H1 (cell line): ENCODE results near the gene PEPD. TPM values are rescaled to one million over a fixed set of nuclear protein-coding genes. Genes with fewer than 3 reads are reported as not detected.

Experiments
- CTCF ChIA-PET: fragments of 300-600 bp; sonication (Branson Sonifier 250); formaldehyde crosslinking; loops from one replicate; lab custom pipeline; 2021; ENCODE audit not compliant: partially characterized antibody; lab: Charles Lee
- POLR2A ChIA-PET: fragments of 300-600 bp; sonication (Branson Sonifier 250); formaldehyde crosslinking; loops from one replicate; lab custom pipeline; 2021; ENCODE audit warnings: inconsistent platforms; ENCODE audit not compliant: partially characterized antibody; lab: Charles Lee
- DNase-seq, 2 experiments: peaks; one replicate each; pipeline versions ENCODE4 v3.0.0 to v3.0.0-alpha.2; 2010 to 2022; ENCODE audit warnings: low spot score in 2 of 2, low read depth in 1 of 2, mixed read lengths in 1 of 2
- FAIRE-seq: peaks from 2 replicates; lab custom pipeline; 2011; peaks lifted over from hg19 to GRCh38; lab: Jason Lieb, UNC
- H2AFZ ChIP-seq: 2 replicates; pipeline ENCODE4 v1.8.1; 2012; ENCODE audit warnings: low read length, inconsistent platforms
- H2AK5ac ChIP-seq: 2 replicates; pipeline ENCODE4 v1.6.1; 2013; ENCODE audit warnings: low read depth, low read length
- H2BK120ac ChIP-seq: replicated peaks from 2 replicates; pipeline ENCODE3; 2013; ENCODE audit warnings: low read depth, low read length, inconsistent platforms
- H2BK12ac ChIP-seq: 2 replicates; pipeline ENCODE4 v1.6.1; 2013; ENCODE audit warnings: low read depth, low read length
- H2BK15ac ChIP-seq: 2 replicates; pipeline ENCODE4 v1.6.1; 2013; ENCODE audit warnings: low read length
- H2BK20ac ChIP-seq: 2 replicates; pipeline ENCODE4 v1.6.1; 2013; ENCODE audit warnings: low read length
- H2BK5ac ChIP-seq: 2 replicates; pipeline ENCODE4 v1.6.1; 2013; ENCODE audit warnings: low read depth, low read length
- H3K14ac ChIP-seq: 2 replicates; pipeline ENCODE4 v1.6.1; 2013; ENCODE audit warnings: inconsistent platforms; ENCODE audit not compliant: insufficient read length
- H3K18ac ChIP-seq: 2 replicates; pipeline ENCODE4 v1.6.1; 2013; ENCODE audit warnings: low read length; ENCODE audit errors: extremely low read depth
- H3K23ac ChIP-seq: 2 replicates; pipeline ENCODE4 v1.6.1; 2013; ENCODE audit warnings: inconsistent platforms; ENCODE audit not compliant: insufficient read length
- H3K23me2 ChIP-seq: 2 replicates; pipeline ENCODE4 v1.6.1; 2013; ENCODE audit warnings: low read depth, low read length
- H3K27ac ChIP-seq: 2 replicates; pipeline ENCODE4 v1.6.1; 2011; ENCODE audit warnings: low read depth, low read length, inconsistent platforms
- H3K27me3 ChIP-seq, 4 experiments: replicated peaks in 1 of 4; 1 replicate in 1 of 4; 2 replicates in 3 of 4; pipeline versions ENCODE4 v1.6.1 to v1.8.1; 2011 to 2013; ENCODE audit warnings: low read length in 3 of 4, mild to moderate bottlenecking in 3 of 4, inconsistent platforms in 2 of 4, mixed read lengths in 2 of 4, moderate library complexity in 1 of 4; ENCODE audit not compliant: control insufficient read depth in 3 of 4, insufficient read depth in 3 of 4; ENCODE audit errors: extremely low read depth in 1 of 4
- H3K36me3 ChIP-seq, 4 experiments: 2 replicates each; pipeline versions ENCODE4 v1.6.1 to v1.8.1; 2011 to 2013; ENCODE audit warnings: mild to moderate bottlenecking in 4 of 4, low read length in 3 of 4, moderate library complexity in 2 of 4, control low read depth in 1 of 4, inconsistent platforms in 1 of 4; ENCODE audit not compliant: insufficient read depth in 4 of 4, control insufficient read depth in 2 of 4
- H3K4ac ChIP-seq: replicated peaks from 2 replicates; pipeline ENCODE3; 2013; ENCODE audit warnings: low read length, low read depth, mixed read lengths, inconsistent platforms; ENCODE audit not compliant: insufficient read length
- H3K4me1 ChIP-seq, 4 experiments: replicated peaks in 1 of 4; 1 replicate in 1 of 4; 2 replicates in 3 of 4; pipeline versions ENCODE4 v1.6.1 to v1.8.1; 2011 to 2013; ENCODE audit warnings: low read length in 3 of 4, inconsistent platforms in 2 of 4, mixed read lengths in 1 of 4; ENCODE audit not compliant: insufficient read depth in 4 of 4, control insufficient read depth in 3 of 4
- H3K4me2 ChIP-seq, 2 experiments: 2 replicates each; pipeline versions ENCODE4 v1.6.1 to v1.8.1; 2011 to 2013; ENCODE audit warnings: low read depth in 2 of 2, low read length in 2 of 2, control low read depth in 1 of 2, inconsistent platforms in 1 of 2, mild to moderate bottlenecking in 1 of 2; ENCODE audit not compliant: insufficient read depth in 1 of 2
- H3K4me3 ChIP-seq, 4 experiments: fragments of 200-600, 300-600 bp in 1 of 4; sonication (generic), shearing (Covaris generic), sonication (Bioruptor Twin) in 1 of 4; 2 replicates each; pipeline versions ENCODE4 v1.5.1 to v1.8.1; 2011 to 2016; ENCODE audit warnings: low read length in 4 of 4, low read depth in 3 of 4, control low read depth in 2 of 4, inconsistent platforms in 2 of 4, mild to moderate bottlenecking in 2 of 4, mixed read lengths in 1 of 4, moderate library complexity in 1 of 4; ENCODE audit not compliant: insufficient read depth in 2 of 4; ENCODE audit errors: extremely low read depth in 1 of 4
- H3K56ac ChIP-seq: replicated peaks from 2 replicates; pipeline ENCODE3; 2013; ENCODE audit warnings: low read depth, mild to moderate bottlenecking, mixed read lengths, low read length, inconsistent platforms; ENCODE audit not compliant: insufficient read length
- H3K79me1 ChIP-seq: 2 replicates; pipeline ENCODE4 v1.6.1; 2013; ENCODE audit warnings: low read depth, low read length, control low read depth
- H3K79me2 ChIP-seq, 2 experiments: 2 replicates each; pipeline versions ENCODE4 v1.6.1 to v1.8.1; 2012 to 2013; ENCODE audit warnings: low read length in 2 of 2, mild to moderate bottlenecking in 2 of 2, inconsistent platforms in 1 of 2; ENCODE audit not compliant: insufficient read depth in 2 of 2, control insufficient read depth in 1 of 2
- H3K9ac ChIP-seq, 4 experiments: replicated peaks in 1 of 4; 1 replicate in 1 of 4; 2 replicates in 3 of 4; pipeline versions ENCODE4 v1.6.1 to v1.8.1; 2011 to 2013; ENCODE audit warnings: low read depth in 3 of 4, low read length in 3 of 4, control low read depth in 2 of 4, mild to moderate bottlenecking in 2 of 4, moderate library complexity in 2 of 4, inconsistent platforms in 1 of 4; ENCODE audit errors: extremely low read depth in 1 of 4
- H3K9me3 ChIP-seq, 2 experiments: 2 replicates each; pipeline versions ENCODE4 v1.6.1 to v1.8.1; 2012 to 2013; ENCODE audit warnings: mild to moderate bottlenecking in 2 of 2, moderate library complexity in 2 of 2, control low read depth in 1 of 2, inconsistent platforms in 1 of 2, low read depth in 1 of 2, low read length in 1 of 2, mixed read lengths in 1 of 2; ENCODE audit not compliant: insufficient read depth in 2 of 2
- H4K20me1 ChIP-seq, 2 experiments: replicated peaks in 1 of 2; 2 replicates each; pipeline versions ENCODE3 to v1.8.1; 2011 to 2013; ENCODE audit warnings: inconsistent platforms in 2 of 2, low read length in 2 of 2, mild to moderate bottlenecking in 1 of 2; ENCODE audit not compliant: insufficient read depth in 2 of 2, control insufficient read depth in 1 of 2
- H4K5ac ChIP-seq: 2 replicates; pipeline ENCODE4 v1.6.1; 2013; ENCODE audit warnings: low read length, low read depth, mixed read lengths, inconsistent platforms; ENCODE audit not compliant: insufficient read length
- H4K8ac ChIP-seq: 2 replicates; pipeline ENCODE4 v1.8.0; 2013; ENCODE audit warnings: mild to moderate bottlenecking, moderate library complexity, low read length, inconsistent platforms; ENCODE audit not compliant: insufficient read depth; ENCODE audit errors: extremely low read depth
- H4K91ac ChIP-seq: replicated peaks from 2 replicates; pipeline ENCODE3; 2013; ENCODE audit warnings: low read length, mixed read lengths, inconsistent platforms; ENCODE audit not compliant: insufficient read length
- BRCA1 ChIP-seq: IDR thresholded peaks from 2 replicates; pipeline ENCODE4 v1.6.1; 2012; ENCODE audit warnings: low read depth, low read length, improper control_type of control experiment
- CBX8 ChIP-seq: fragments of 300-800, 300-1000 bp; sonication (generic); IDR thresholded peaks from 2 replicates; pipeline ENCODE4 v1.7.1; 2016; ENCODE audit warnings: low read depth, low read length, borderline replicate concordance
- EZH2 ChIP-seq: fragments of 200-600 bp; sonication (generic); IDR thresholded peaks from 2 replicates; pipeline ENCODE4 v1.7.1; 2012; ENCODE audit warnings: low read depth, mild to moderate bottlenecking, moderate library complexity, low read length, inconsistent platforms; ENCODE audit not compliant: severe bottlenecking
- GTF2F1 ChIP-seq: IDR thresholded peaks from 2 replicates; pipeline ENCODE4 v1.6.1; 2012; ENCODE audit warnings: low read depth, low read length, improper control_type of control experiment, borderline replicate concordance
- HDAC6 ChIP-seq: IDR thresholded peaks from one replicate; pipeline ENCODE4 v1.7.1; 2012; ENCODE audit warnings: low read depth, mild to moderate bottlenecking, inconsistent platforms, low read length, moderate library complexity
- KDM1A ChIP-seq: fragments of 200-600, 300-600 bp; sonication (generic); IDR thresholded peaks from 2 replicates; pipeline ENCODE4 v1.7.1; 2016; ENCODE audit warnings: mild to moderate bottlenecking, low read length, borderline replicate concordance
- MAFK ChIP-seq: IDR thresholded peaks from 2 replicates; pipeline ENCODE4 v1.6.1; 2012; ENCODE audit warnings: low read depth, mild to moderate bottlenecking, improper control_type of control experiment, low read length
- RAD21 ChIP-seq, 2 experiments: IDR thresholded peaks in 1 of 2; conservative IDR thresholded peaks in 1 of 2; 2 replicates each; pipeline ENCODE4 v1.6.1; 2011; ENCODE audit warnings: low read depth in 2 of 2, low read length in 2 of 2, improper control_type of control experiment in 1 of 2, inconsistent platforms in 1 of 2, mild to moderate bottlenecking in 1 of 2, moderate library complexity in 1 of 2
- RNF2 ChIP-seq: fragments of 200-900, 300-1000 bp; sonication (generic); IDR thresholded peaks from 2 replicates; pipeline ENCODE4 v1.7.1; 2016; ENCODE audit warnings: borderline replicate concordance, low read depth, mild to moderate bottlenecking, antibody characterized with exemption, low read length; ENCODE audit not compliant: poor library complexity, severe bottlenecking; ENCODE audit errors: missing control alignments
- SIRT6 ChIP-seq: IDR thresholded peaks from one replicate; pipeline ENCODE4 v1.7.1; 2012; ENCODE audit warnings: low read length, inconsistent platforms
- SUZ12 ChIP-seq: fragments of 200-600 bp; sonication (generic); IDR thresholded peaks from 2 replicates; pipeline ENCODE4 v1.6.1; 2012; ENCODE audit warnings: mild to moderate bottlenecking, inconsistent platforms, low read length, moderate library complexity, mixed read lengths
- YY1 ChIP-seq: IDR thresholded peaks from 2 replicates; pipeline ENCODE4 v1.6.1; 2011; ENCODE audit warnings: low read depth, mild to moderate bottlenecking, low read length
- WGBS, 2 experiments: shearing (Covaris generic) in 1 of 2; methylation state at CpG; one replicate each; pipeline versions ENCODE4 v1.1.6 to v1.1.7; 2013 to 2015; ENCODE audit warnings: low lambda C conversion rate in 2 of 2, mixed read lengths in 2 of 2, inconsistent platforms in 1 of 2, low coverage in 1 of 2, missing lambda C conversion rate in 1 of 2; ENCODE audit not compliant: insufficient replicate concordance in 2 of 2, insufficient coverage in 1 of 2, insufficient read length in 1 of 2; ENCODE audit errors: extremely low coverage in 1 of 2, missing lambda C conversion rate in 1 of 2; 5-methylcytosine and 5-hydroxymethylcytosine counted together
- polyA plus RNA-seq, 7 experiments: library from polyadenylated mRNA; depleted of rRNA in 3 of 7; stranded (reverse) in 5 of 7; unstranded in 2 of 7; fragments of >200 nt in 5 of 7; fragments of 200-250 nt in 2 of 7; gene quantifications; 1 replicate in 5 of 7; 2 replicates in 1 of 7; 4 replicates in 1 of 7; pipeline versions ENCODE4 v1.2.1 to v1.2.3, GENCODE V29; 2011 to 2013; ENCODE audit warnings: missing spikeins in 2 of 7, mixed read lengths in 2 of 7
- total RNA-seq: library from RNA; stranded (reverse); fragmentation: NEBNext Ultra II Directional; extraction: Animal tissue kit (Norgen Biotek cat#: 25700); gene quantifications from 2 replicates; pipeline ENCODE4 v1.2.1, GENCODE V29; 2021

Gene PEPD
- total and polyA plus RNA-seq, 2 of the 8 experiments (the other 6 are each of a cell fraction or from before 2014, with no cell fraction given), result 84.1 to 178 TPM

GRCh38 chr19:33388231-33388724 lies 133.3 kb downstream of the PEPD start:
- Histone ChIP-seq H3K4me3 (no peak overlapping the region), H3K9ac (no peak overlapping the region), H3K4me2 (no peak overlapping the region), H3K36me3 (peaks cover 0 to 3% (median 0%) of the 10 kb centered on the region in 4 experiments; a peak in 1 of 8 replicates), H2AK5ac (no peak overlapping the region), H3K79me1 (peaks cover 12% of the 10 kb centered on the region), H4K8ac (no peak overlapping the region), H3K4ac (no peak overlapping the region), H3K23ac (no peak overlapping the region), H3K14ac (no peak overlapping the region), H4K5ac (no peak overlapping the region), H2BK120ac (no peak overlapping the region), H2BK20ac (no peak overlapping the region), H3K27me3 (no peaks in the 10 kb centered on the region), H4K91ac (no peak overlapping the region), H3K27ac (no peak overlapping the region), H2AFZ (no peak overlapping the region), H3K9me3 (no peaks in the 10 kb centered on the region), H3K4me1 (no peaks in the 10 kb centered on the region; a peak in 1 of 7 replicates), H2BK12ac (no peak overlapping the region), H3K56ac (no peak overlapping the region), H2BK15ac (no peak overlapping the region), H3K18ac (no peak overlapping the region), H4K20me1 (peaks cover 8 to 18% of the 10 kb centered on the region in 2 experiments), H3K79me2 (peaks cover 0 to 24% of the 10 kb centered on the region in 2 experiments; a peak in 2 of 4 replicates), H2BK5ac (no peak overlapping the region), H3K23me2 (no peaks in the 10 kb centered on the region)
- FAIRE-seq (no peak), DNase-seq (no peak)
- ChIA-PET POLR2A (interaction anchor here (1.1 to 10.4 kb wide), 5 partner anchors 8 to 16 kb away, joined by 3 to 87 read pairs (median 7); partner anchors contain the start of gene CEBPG), CTCF (interaction anchor here (0.8 to 1.9 kb wide), 14 partner anchors 8 to 379 kb away, joined by 3 to 19 read pairs (median 3); partner anchors contain the start of gene CEBPG)
- WGBS, 2 experiments, result 93% methylated on average over 13 of the region's 13 CpGs; no CpG with 5 or more reads in 1 of the 2 experiments
- TF ChIP-seq CBX8 (no peak), YY1 (no peak), EZH2 (no peak), GTF2F1 (no peak), RAD21 (IDR thresholded peaks at IDR 0.05 in 1 of 2, conservative IDR thresholded peaks at IDR 0.05 in 1 of 2; ENCODE audit: low read depth in 2 of 2, low read length in 2 of 2) (no peak), SIRT6 (no peak), KDM1A (no peak), BRCA1 (no peak), MAFK (no peak), SUZ12 (no peak), HDAC6 (no peak), RNF2 (no peak)
